ENCODE measurements around the gene GLP1R.

GRCh38 chr6:39092124-39092523 lies 43.5 kb downstream of the GLP1R start:
- TF ChIP-seq, protein P1, sequence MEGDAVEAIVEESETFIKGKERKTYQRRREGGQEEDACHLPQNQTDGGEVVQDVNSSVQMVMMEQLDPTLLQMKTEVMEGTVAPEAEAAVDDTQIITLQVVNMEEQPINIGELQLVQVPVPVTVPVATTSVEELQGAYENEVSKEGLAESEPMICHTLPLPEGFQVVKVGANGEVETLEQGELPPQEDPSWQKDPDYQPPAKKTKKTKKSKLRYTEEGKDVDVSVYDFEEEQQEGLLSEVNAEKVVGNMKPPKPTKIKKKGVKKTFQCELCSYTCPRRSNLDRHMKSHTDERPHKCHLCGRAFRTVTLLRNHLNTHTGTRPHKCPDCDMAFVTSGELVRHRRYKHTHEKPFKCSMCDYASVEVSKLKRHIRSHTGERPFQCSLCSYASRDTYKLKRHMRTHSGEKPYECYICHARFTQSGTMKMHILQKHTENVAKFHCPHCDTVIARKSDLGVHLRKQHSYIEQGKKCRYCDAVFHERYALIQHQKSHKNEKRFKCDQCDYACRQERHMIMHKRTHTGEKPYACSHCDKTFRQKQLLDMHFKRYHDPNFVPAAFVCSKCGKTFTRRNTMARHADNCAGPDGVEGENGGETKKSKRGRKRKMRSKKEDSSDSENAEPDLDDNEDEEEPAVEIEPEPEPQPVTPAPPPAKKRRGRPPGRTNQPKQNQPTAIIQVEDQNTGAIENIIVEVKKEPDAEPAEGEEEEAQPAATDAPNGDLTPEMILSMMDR (conservative IDR thresholded peaks at IDR 0.05; ENCODE audit: low read length) = peak; percentile 72
- TF ChIP-seq EZH2phosphoT487 (IDR thresholded peaks at IDR 0.05; ENCODE audit: borderline replicate concordance) = no peak

Measured in Loucy (cell line).